H7 (cell line): ENCODE data around the gene MAN1A1. TPM values are rescaled to one million over a fixed set of nuclear protein-coding genes. Genes with fewer than 3 reads are reported as not detected.

Experiments
- DNase-seq: peaks from one replicate; pipeline ENCODE4 v3.0.0; 2012
- H3K27me3 ChIP-seq: 2 replicates; pipeline ENCODE4 v1.6.0; 2011; ENCODE audit warnings: mild to moderate bottlenecking, low read length; ENCODE audit not compliant: control insufficient read depth, insufficient read depth
- H3K36me3 ChIP-seq: replicated peaks from 2 replicates; pipeline ENCODE4 v1.5.1; 2011; ENCODE audit warnings: low read length; ENCODE audit not compliant: control insufficient read depth, insufficient read depth
- H3K4me3 ChIP-seq: 2 replicates; pipeline ENCODE4 v1.5.1; 2011; ENCODE audit warnings: low read depth, mild to moderate bottlenecking, control low read depth, low read length, moderate library complexity; ENCODE audit not compliant: insufficient read depth
- total RNA-seq: library from RNA; depleted of rRNA; stranded (reverse); fragments of >200 nt; shearing (Covaris generic); gene quantifications from 2 replicates; pipeline ENCODE4 v1.2.3, GENCODE V29; 2014

MAN1A1 gene
- total RNA-seq, 1 experiment from 2014 or later = 14.5 TPM

DNA sequence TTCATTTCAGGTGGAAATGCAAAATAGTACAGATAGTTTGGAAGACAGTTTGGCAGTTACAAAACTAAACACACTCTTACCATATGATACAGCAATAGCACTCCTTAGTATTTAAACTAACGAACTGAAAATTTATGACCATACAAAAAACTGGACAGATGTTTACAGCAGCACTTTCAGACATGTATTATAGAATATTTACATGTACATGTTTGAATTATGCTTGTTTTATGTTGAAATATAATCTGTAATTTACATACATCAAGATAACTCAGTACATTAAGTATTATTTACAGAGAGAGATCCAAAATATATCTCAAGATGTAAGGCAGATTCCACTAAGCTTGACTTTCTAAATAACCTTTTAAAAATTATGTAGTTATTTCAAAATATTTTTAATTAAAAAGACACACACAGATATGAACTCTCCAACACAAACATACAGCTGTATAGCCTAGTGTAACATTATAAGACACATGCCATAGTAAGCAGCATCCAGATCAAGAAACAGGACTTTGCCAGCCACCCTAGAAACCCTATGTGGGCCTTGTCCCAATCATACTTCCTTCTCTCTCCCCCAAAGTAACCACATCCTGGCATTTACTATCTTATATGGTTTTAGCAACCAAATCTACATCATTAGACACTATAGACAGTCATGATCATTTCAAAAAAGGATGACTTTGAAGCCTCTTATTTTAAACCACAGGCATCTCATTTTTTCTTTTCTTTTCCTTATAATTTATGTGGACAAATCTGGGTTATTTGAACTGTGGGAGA, 82.2 kb downstream of the MAN1A1 start:
- no peaks in the 10 kb centered on the region for H3K27me3 ChIP-seq

DNA sequence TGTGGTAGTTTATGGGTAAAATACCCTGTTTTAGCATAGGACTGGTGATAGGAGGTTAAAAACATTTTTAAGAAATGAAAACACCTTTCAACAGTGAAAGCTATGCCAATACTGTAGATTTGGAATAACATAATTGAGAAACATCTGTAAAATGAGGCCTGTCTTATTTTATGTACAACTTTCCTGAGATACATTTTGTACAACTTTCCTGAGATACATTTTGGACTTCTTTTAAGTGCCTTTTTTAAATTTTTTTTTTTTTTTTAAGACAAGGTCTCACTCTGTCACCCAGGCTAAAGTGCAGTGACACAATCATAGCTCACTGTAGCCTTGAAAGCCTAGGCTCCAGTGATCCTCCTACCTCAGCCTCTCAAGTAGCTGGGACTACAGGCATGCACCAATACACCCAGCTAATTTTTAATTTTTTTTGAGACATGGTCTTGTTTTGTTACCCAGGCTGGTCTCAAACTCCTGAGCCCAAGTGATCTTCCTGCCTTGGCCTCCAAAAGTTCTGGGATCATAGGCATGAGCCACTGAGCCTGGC, 84.6 kb downstream of the MAN1A1 start:
- Histone ChIP-seq H3K4me3 (no peak overlapping the region), H3K27me3 (no peaks in the 10 kb centered on the region), H3K36me3 (no peaks in the 10 kb centered on the region)
- no peak for DNase-seq

More for the DNA sequence above, 82.2 kb downstream of the MAN1A1 start:
- H3K4me3 ChIP-seq = no peak overlapping the region
- no peak for DNase-seq
- no peaks in the 10 kb centered on the region for H3K36me3 ChIP-seq

DNA sequence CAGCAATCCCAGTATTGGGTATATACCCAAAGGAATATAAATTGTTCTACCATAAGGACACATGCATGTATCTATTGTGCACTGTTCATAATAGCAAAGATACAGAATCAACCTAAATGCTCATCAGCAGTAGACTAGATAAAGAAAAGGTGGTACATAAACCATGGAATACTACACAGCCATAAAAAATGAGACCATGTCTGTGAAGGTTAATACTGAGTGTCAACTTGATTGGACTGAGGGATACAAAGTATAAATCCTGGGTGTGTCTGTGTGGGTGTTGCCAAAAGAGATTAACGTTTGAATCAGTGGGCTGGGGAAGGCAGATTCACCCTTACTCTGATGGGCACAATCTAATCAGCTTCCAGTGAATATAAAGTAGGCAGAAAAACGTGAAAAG, 86.9 kb downstream of the MAN1A1 start:
- no peak for DNase-seq
- no peak overlapping the region for H3K4me3 ChIP-seq
- H3K27me3 ChIP-seq = no peaks in the 10 kb centered on the region
- no peaks in the 10 kb centered on the region for H3K36me3 ChIP-seq

DNA sequence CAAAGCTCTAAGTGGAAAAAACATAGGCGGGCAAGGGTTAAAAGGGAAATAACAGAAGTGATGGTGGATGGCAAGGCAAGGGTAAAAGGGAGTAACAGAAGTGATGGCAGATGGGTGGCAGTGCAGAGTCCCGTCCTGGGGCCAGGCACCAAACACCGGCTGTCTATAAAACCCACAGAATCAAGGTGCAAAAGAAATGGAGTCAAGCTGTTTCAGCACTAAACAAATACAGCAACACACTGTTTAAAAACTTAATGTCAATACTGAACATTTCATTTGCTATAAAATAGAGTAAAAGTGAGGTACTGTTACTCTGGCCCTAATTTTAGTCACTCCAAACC, 87.6 kb downstream of the MAN1A1 start:
- Histone ChIP-seq H3K4me3 (no peak overlapping the region), H3K36me3 (no peaks in the 10 kb centered on the region), H3K27me3 (no peaks in the 10 kb centered on the region)
- DNase-seq = no peak

DNA sequence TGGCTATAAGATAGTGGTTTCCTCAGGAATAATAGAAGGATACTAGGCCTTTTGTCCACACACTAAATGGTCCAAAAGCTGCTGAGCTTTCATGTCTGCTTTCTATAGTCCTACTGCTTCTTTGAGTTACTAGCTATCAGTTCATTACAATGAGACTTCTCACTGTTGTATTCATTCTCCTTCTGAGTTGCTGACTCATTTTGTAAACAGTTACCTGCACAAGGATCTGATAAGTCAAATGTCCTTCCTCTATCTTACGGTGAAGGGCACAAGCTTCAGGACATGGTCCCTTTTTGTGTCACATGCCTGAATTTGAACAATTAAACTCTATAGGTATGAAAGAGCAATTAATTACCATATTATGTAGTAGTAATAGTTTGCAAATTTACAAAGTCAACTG, 90.5 kb downstream of the MAN1A1 start:
- H3K36me3 ChIP-seq = no peaks in the 10 kb centered on the region
- no peak for DNase-seq
- no peaks in the 10 kb centered on the region for H3K27me3 ChIP-seq
- no peak overlapping the region for H3K4me3 ChIP-seq

DNA sequence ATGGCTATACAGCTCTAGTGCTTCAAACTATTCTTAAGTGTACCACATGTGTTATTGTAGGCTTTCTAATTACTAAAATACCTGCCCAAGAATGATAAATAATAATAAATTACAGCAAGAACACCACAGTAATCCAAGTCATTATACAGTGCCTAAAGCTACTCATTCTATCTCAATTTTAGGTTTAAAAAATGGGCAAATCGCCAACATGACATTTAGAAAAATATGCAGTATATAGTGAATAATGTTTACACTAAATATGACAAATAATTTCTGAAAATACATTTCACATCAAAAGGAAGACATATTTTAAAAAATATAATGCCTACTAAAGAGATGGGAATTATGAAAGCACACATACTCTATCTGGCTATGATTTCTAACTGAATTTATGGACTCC, 91.8 kb downstream of the MAN1A1 start:
- no peak overlapping the region for H3K4me3 ChIP-seq

DNA sequence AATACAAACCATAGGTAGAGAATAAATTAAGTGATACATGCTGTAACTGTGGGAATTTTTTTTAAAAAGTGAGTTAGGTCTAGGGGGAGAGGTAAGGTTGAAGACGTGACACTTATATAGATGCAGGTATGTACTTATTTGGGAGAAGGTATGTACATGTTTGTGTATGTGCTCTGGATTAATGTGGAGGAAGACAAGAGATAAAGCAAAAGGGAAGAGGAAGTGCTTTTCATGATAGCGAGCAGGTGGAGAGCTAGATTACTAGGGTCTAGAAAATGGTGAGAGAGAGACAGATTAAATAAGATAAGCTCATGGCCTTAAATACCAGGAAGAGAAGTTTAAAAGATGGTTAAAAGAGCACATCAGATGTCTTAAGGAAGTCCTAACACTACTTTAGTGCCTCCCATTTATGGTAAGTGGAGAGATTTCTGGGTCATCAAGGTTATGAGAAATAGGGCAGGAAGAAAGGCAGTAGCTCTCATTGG, 92.5 kb downstream of the MAN1A1 start:
- no peak for DNase-seq
- H3K36me3 ChIP-seq = no peaks in the 10 kb centered on the region
- H3K4me3 ChIP-seq = no peak overlapping the region
- H3K27me3 ChIP-seq = no peaks in the 10 kb centered on the region

More for the DNA sequence above, 91.8 kb downstream of the MAN1A1 start:
- no peaks in the 10 kb centered on the region for H3K27me3 ChIP-seq
- no peak for DNase-seq
- H3K36me3 ChIP-seq = no peaks in the 10 kb centered on the region

DNA sequence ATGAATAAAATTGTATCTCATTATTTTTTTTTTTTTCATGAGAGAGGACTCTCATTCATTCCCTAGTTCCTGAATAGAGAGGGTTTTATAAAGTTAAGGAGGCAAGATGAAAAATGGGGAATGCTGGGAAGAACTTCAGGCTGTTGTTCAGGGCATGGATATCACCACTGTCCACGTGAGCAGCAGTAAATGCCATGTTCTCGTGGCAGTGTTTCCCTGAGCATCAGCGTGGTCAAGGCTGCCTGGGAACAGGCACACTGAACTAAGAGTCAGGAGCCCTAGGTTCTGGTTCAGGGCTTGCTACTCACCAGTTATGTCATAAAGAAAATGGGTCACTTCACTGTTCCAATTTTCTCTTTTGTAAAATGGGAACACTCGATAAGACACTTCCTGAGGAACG, 93.2 kb downstream of the MAN1A1 start:
- no peak for DNase-seq
- no peaks in the 10 kb centered on the region for H3K27me3 ChIP-seq
- H3K36me3 ChIP-seq = no peaks in the 10 kb centered on the region
- no peak overlapping the region for H3K4me3 ChIP-seq

DNA sequence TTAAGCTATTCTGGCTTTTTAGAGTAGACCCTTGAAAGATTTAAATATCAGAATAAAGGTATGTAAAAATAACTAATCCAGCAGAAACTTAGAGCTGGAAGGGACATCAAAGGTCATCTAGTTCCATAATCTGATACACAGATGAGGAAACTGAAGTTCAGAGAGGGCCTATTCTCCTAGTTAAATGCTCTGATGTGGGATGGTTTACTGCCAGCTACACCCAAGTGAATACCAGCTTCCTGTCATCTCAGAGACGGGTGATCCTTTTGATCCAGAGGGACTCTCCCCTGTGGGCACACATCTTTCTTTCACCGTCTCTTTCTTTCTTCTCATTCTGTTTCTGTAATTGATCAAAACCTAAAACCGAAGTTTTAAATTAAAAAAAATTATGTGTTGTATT, 94.1 kb downstream of the MAN1A1 start:
- Histone ChIP-seq H3K36me3 (no peaks in the 10 kb centered on the region), H3K4me3 (no peak overlapping the region), H3K27me3 (no peaks in the 10 kb centered on the region)
- DNase-seq = no peak

DNA sequence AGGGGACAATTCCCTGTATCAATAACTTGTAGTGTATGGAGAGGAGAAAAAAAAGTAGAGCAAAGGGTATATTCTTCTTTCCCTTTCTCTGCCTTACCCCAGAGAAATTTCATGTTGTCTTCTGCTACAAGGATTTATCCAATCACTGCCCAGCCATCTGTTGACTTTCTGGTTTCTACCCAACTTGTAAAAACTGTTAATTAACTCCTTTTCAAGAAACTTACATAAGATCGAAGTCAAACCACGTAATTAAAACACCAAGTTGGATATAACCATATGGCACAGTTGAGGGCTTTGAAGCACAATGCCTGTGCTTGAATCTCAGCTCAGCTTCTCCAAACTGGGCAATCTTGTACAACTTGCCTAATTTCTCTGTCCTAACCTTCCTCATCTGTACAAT, 99.5 kb downstream of the MAN1A1 start:
- Histone ChIP-seq H3K4me3 (no peak overlapping the region), H3K27me3 (no peaks in the 10 kb centered on the region)

DNA sequence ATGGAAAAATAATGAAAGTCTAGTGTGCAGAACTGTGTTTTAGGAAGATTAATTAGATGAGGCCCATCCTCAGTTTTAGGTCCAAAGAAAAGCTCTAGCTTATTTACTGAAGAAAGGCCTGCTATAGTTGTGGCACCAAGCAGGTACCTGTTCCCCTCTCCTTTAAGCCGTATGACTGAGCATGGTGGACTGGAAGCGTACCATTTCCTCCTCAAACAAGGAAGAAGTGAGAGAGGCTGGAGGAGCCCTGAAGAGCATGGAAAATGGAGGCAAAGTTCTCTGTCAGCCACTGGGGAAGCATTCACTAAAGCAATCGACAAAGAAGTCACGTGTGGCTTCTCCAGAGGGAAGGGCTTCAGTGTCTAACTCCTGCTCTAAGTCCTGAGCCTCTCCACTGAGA, 100.2 kb downstream of the MAN1A1 start:
- Histone ChIP-seq H3K36me3 (no peaks in the 10 kb centered on the region), H3K27me3 (no peaks in the 10 kb centered on the region), H3K4me3 (no peak overlapping the region)
- DNase-seq = no peak

More for the DNA sequence above, 99.5 kb downstream of the MAN1A1 start:
- H3K36me3 ChIP-seq = no peaks in the 10 kb centered on the region
- DNase-seq = no peak

DNA sequence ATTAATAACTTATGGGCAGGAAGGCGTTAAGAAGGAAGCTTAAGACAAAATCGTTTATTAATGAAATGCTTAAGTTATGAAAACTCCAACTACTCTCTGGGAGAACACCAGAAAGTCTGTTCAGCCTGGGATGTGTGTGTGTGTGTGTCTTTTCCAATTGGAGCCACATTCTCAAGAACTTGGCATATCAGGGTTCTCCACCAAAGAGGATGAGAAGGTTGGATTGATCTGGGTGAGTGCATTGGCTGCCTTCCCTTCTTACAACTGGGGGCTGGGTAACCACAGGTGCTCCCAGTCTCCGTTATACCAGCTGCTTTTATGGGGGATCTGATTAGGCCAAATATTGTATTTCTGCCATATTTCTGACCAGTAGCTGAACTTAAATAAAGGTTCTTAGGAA, 102.1 kb downstream of the MAN1A1 start:
- Histone ChIP-seq H3K4me3 (no peak overlapping the region), H3K36me3 (no peaks in the 10 kb centered on the region), H3K27me3 (no peaks in the 10 kb centered on the region)
- no peak for DNase-seq

DNA sequence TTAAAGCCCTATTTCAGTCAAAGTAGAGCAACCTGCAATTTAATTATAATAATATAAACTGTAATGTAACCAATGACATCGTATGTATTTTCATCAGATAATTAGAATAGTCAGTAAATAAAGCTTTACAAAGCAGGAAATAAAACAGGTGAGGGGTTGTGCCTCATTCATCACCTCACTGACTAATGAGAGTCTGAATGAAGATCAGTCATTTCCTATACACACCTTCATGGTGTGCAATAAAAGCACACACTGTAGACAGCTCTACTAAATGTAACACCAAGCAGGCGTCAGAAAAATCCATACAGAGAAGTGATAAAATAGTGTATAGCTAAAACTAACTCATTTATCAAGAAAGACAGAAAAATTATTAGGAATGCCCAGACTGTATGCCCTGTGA, 105.9 kb downstream of the MAN1A1 start:
- no peak for DNase-seq
- Histone ChIP-seq H3K27me3 (no peaks in the 10 kb centered on the region), H3K4me3 (no peak overlapping the region), H3K36me3 (no peaks in the 10 kb centered on the region)

DNA sequence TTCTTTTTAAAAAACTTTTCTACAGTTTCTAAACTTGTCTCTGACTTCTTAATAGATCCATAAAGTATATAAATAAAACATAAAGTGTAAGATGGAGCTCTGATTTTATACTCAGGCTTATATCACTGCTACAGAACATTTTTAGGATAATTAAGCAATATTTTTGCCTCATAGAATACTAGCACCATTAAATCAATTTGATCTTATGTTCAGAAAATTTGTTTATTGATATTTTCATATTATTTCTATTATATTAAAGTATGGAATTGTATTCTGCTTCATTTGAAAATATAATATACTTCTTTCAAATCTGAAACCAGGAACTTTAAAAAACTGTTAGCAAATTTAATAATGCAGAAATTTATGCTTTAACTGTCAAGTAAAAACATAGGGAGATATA, 106.5 kb downstream of the MAN1A1 start:
- Histone ChIP-seq H3K36me3 (no peaks in the 10 kb centered on the region), H3K4me3 (no peak overlapping the region), H3K27me3 (no peaks in the 10 kb centered on the region)
- DNase-seq = no peak

DNA sequence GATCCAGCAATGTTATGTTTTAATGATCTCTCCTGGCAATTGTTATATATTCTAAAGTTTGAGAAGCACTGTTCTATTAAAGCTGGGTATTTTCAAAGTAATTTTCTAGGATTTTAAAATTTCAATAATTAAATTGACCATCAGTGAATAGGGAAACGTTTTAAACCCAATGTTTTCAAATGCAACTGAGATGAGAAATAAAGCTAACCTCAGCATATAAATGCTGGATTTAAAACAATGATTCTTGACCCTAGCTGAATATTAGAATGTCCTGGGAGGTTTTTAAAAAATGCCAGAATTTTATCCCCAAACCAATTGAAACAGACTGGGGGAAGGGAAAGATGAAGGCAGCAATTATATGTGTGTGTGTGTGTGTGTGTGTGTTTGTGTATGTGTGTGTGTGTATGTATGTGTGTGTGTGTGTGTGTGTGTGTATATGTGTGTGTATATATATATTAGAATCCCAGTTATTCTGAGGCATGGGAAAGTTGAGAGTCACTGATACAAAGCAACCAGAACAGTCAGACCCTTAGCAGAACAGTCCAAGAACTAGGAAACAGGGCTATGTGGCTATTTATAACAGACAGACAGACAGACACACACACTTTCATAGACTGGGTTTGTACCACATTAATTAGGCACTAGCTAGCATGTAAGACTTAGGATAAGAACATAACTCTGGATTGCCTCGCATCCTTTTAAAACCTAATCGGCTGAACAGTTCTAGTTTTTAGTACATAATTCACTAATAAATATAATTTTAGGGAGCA, 107.8 kb downstream of the MAN1A1 start:
- Histone ChIP-seq H3K27me3 (no peaks in the 10 kb centered on the region), H3K36me3 (no peaks in the 10 kb centered on the region), H3K4me3 (no peak overlapping the region)
- DNase-seq = no peak
